ENCODE data around the gene PDXDC1. TPM values are rescaled to one million over a fixed set of nuclear protein-coding genes. Genes with fewer than 3 reads are reported as not detected.
"Not testable (repeated sequence)": the region's sequence is repeated elsewhere in the genome, so short reads cannot be mapped to it uniquely, and the experiment has no call there.

PDXDC1 gene
- total and polyA plus RNA-seq, 11 donors, result 19.9 to 80.0 (median 68.9) TPM

DNA sequence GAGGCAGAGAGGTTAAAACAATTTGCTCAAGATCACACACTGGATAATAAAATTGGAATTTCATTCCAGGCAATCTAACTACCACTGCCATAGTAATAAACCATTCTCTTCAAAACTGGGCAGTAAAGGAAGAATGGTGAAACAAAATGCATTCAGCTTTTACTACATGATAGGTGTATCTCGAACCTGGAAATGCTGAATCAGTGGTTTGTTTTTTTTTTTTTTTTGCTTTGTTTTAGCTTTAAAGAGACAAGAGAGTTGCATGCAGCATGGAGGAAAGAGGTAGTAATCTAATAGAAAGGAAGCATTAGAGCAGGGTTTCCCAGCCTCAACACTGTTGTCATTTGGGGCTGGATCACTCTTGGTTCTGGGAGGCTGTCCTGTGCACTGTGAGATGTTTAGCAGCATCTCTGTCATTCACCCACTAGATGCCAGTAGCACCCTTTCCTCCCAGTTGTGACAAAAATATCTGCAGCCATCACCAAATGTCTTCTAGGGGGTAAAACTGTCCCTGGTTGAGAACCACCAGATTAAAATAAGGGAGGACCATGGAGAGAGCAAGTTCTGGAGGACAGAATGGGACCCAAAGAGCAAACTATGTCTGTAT lies 115.9 kb downstream of the PDXDC1 start:
- H3K27ac ChIP-seq; H3K4me3 ChIP-seq; DNase-seq; ATAC-seq; H3K27me3 ChIP-seq; H3K9me3 ChIP-seq; intact Hi-C loops (cut with DNase I): not testable (repeated sequence)
- Histone ChIP-seq H3K36me3 (peaks cover 0 to 64% (median 50%) of the 10 kb centered on the region in 9 donors), H3K4me1 (peaks cover 0 to 20% (median 14%) of the 10 kb centered on the region in 12 donors)
- WGBS, 4 donors, result 79 to 89% (median 81%) methylated on average over 1 of the region's 1 CpG
- TF ChIP-seq, protein P1, sequence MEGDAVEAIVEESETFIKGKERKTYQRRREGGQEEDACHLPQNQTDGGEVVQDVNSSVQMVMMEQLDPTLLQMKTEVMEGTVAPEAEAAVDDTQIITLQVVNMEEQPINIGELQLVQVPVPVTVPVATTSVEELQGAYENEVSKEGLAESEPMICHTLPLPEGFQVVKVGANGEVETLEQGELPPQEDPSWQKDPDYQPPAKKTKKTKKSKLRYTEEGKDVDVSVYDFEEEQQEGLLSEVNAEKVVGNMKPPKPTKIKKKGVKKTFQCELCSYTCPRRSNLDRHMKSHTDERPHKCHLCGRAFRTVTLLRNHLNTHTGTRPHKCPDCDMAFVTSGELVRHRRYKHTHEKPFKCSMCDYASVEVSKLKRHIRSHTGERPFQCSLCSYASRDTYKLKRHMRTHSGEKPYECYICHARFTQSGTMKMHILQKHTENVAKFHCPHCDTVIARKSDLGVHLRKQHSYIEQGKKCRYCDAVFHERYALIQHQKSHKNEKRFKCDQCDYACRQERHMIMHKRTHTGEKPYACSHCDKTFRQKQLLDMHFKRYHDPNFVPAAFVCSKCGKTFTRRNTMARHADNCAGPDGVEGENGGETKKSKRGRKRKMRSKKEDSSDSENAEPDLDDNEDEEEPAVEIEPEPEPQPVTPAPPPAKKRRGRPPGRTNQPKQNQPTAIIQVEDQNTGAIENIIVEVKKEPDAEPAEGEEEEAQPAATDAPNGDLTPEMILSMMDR (IDR thresholded peaks at IDR 0.05), result peak in 2 of 12 donors; percentile 7 to 19

DNA sequence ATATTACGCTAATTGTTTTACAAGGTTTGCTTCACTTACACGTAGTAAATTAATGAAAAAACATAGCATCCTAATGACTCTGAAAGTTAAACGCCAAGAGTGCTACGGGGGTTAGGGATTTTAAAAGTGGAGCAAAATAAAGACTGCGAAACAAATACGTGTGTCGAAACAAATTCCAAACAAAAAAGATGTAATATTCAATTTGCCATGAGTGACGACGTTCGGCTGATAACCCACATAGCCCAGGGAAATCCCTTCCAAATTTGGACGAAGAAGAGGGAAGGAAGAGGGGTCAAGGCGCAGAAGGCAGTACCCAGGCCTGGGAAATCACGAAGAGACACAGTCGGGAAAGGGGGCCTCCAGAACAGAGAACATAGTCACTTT lies 118.7 kb downstream of the PDXDC1 start:
- DNase-seq; H3K27me3 ChIP-seq; H3K9me3 ChIP-seq; ATAC-seq; intact Hi-C loops (cut with DNase I): not testable (repeated sequence)
- Histone ChIP-seq H3K36me3 (peaks cover 0 to 39% (median 27%) of the 10 kb centered on the region in 9 donors), H3K4me1 (peaks cover 0 to 20% (median 14%) of the 10 kb centered on the region in 12 donors), H3K4me3 (peak overlapping the region; percentile 43 to 97 (median 68)), H3K27ac (peak overlapping the region; percentile 75 to 89 (median 85))
- 4 to 7% (median 5%) methylated on average over 13 to 14 of the region's 14 CpGs for WGBS, 4 donors

DNA sequence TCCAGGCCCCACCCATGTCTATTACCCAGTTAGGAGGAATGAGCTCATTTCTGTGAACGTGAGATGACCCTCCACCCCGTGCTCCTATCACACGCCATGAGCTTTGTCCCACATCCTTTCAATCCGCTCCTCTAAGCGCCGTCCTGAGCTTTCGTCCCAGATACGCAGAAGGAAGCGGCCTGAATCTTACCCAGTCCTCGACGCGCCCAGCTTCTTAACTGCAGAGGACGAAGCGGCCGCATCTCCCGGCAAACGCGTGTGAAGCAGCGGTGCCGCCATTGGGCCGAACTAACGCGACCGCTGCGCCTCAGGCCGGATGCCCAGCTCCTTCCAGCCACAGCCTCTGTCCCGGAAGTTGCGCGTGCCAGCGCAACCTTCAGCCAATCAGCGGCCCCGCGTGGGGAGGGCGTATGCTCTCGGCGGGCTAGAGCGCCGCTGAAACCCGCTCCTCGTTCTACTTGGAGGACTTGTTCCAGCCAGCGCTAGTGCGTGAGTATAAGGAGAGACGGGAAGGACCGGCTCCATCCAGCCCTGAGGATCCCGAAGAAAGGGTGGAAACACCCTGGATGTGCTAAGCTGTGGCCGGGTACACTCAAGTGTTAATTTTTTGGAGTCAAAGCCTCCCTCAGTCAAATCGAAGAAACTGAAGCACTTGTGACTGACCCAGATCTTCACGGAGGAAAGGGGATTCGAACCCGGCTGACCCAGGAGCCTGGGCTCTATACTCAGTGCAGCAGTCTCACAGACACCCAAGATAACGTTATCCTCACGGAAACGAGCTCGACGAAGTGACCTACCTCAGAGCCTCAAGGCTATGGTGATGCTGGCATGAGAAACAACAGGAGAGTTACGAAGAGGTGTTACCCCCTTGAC lies 119.4 kb downstream of the PDXDC1 start, which contains the start of gene RRN3:
RRN3 (minus strand) TSS at position 318 of the 873 bp plus-strand sequence; CDS start at position 279, 39 bp downstream.
- H3K4me1 ChIP-seq, result peaks cover 0 to 20% (median 14%) of the 10 kb centered on the region in 12 donors
- peak within 1 kb of the TSS; percentile 75 to 89 (median 85) for H3K27ac ChIP-seq
- TF ChIP-seq, protein P1 (IDR thresholded peaks at IDR 0.05), result peak in 2 of 12 donors; percentile 4 to 13
- peak in 1 of 2 donors; percentile 69 for TF ChIP-seq POLR2A (IDR thresholded peaks at IDR 0.05)
- 2 to 4% (median 3%) methylated on average over 31 to 56 of the region's 56 CpGs for WGBS, 4 donors
- H3K36me3 ChIP-seq, result peaks cover 0 to 33% (median 22%) of the 10 kb centered on the region in 9 donors
- H3K27me3 ChIP-seq; H3K9me3 ChIP-seq; intact Hi-C loops (cut with DNase I): not testable (repeated sequence)
- DNase-seq (peak; percentile 92 to 97 (median 95)), ATAC-seq (peak; percentile 100)
- peak within 1 kb of the TSS; percentile 43 to 97 (median 68) for H3K4me3 ChIP-seq

DNA sequence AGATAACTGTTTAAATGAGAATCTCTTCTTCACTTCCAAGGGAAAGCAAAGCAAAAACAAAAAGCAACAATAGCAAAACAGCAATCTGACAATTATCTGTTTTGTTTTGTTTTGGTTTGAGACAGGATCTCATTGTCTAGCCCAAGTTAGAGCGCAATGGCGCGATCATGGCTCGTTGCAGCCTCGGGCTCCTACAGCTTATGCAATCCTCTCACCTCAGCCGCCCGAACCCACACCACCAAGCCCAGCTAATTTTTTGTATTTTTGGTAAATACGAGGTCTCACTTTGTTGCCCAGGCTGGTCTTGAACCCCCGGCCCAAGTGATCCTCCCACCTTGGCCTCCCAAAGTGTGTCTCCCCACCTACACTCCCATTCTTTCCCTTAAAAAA lies 121.8 kb downstream of the PDXDC1 start:
- WGBS, 4 donors, result 85 to 94% (median 92%) methylated on average over 8 to 9 of the region's 9 CpGs
- H3K9me3 ChIP-seq; intact Hi-C loops (cut with DNase I); DNase-seq; ATAC-seq; H3K4me3 ChIP-seq; H3K27ac ChIP-seq; H3K27me3 ChIP-seq: not testable (repeated sequence)
- peaks cover 0 to 19% (median 14%) of the 10 kb centered on the region in 12 donors for H3K4me1 ChIP-seq
- H3K36me3 ChIP-seq, result peaks cover 0 to 11% (median 5%) of the 10 kb centered on the region in 9 donors

DNA sequence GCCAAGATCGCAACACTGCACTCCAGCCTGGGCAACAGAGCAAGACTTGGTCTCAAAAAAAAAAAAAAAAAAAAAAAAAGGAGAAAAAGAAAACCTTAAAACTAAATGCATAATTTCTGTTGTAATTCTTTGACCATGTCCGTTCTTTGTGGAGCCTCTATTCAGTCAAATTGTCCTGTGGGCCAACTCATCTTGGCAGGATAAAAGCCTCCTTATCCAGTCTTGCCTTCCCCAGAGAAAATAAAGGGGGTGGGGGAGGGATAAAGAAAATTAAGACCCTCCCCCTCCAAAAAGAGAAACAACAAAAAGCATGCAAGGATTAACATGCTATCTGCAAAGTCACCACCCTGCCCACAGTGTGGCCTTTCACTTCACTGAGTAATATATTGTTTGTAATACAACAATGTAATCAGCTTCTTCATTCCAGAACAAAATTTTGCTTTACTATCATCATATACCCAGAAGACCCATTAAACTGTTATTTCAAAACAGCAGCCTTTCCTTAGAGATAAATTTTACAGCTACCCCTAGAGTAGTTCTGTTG lies 124.6 kb downstream of the PDXDC1 start:
- H3K27ac ChIP-seq; H3K4me3 ChIP-seq; DNase-seq; H3K27me3 ChIP-seq; H3K4me1 ChIP-seq; intact Hi-C loops (cut with DNase I); H3K9me3 ChIP-seq; H3K36me3 ChIP-seq: not testable (repeated sequence)
- ATAC-seq, result peak in 1 of 4 donors; percentile 49
- 60 to 81% (median 75%) methylated on average over 2 of the region's 2 CpGs for WGBS, 4 donors

DNA sequence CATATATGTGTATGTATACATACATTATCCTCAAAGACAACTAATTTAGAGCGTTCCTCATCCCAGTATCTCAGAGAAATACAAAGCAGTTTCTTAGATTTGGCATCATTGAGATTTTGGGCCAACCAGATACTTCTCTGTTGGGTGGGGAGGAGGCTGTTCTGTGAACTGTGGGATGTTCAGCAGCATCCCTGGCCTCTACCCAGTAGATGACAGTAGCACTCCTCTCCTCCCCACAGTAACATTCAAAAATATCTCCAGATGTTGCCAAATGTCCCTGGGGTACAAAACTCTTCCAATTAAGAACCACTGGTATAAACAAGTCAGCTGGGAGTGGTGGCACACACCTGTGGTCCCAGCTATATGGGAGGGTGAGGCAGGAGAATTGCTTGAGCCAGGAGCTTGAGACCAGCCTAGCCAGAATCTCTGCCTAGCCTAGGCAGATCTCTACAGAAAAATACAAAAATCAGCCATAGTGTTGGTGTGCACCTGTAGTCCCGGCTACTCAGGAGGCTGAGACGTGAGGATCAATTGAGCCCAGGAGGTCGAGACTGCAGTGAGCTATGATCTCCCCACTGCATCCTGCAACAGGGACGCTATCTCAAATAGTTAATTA lies 125.7 kb downstream of the PDXDC1 start:
- ATAC-seq; DNase-seq; H3K27me3 ChIP-seq; H3K4me3 ChIP-seq; intact Hi-C loops (cut with DNase I); H3K9me3 ChIP-seq; H3K36me3 ChIP-seq; H3K27ac ChIP-seq; H3K4me1 ChIP-seq: not testable (repeated sequence)
- WGBS, 4 donors, result 81 to 84% (median 83%) methylated on average over 5 of the region's 5 CpGs

DNA sequence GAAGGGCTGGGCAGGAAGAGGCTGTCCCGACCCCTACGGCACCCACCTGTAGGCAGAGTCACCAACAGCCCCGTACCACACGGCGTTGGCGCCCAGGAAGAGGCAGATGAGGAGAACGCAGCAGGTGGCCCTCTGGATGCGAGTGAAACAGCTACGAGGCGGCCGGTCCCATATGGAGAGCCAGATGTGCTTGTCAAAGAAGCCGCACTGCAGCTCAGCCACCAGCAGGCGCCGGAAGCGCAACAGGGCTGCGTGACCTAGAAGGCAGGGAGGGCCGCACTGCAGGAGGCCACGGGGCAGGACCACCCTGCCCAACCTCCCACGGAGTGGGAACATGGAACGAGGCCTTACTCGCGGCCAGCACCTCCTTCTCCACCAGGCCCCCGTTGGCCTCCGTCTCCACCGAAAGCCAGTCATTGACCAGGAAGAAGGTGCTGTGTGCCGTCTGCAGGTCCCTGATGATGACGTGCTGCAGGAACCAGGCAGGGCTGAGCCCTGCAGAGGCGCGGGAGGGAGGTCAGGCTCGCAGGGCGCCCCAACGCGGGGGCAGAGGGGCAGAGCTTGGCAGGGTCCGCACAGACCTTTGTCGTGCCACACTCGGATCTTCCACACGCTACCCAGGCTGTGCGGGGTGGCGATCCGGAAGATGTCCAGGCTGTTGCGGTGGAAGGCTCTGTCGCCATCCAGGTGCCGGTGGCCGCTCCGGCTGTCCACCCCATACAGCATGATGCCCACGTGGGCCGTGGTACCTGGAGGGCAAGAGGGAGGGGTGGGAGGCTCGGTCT lies 153.0 kb downstream of the PDXDC1 start:
- DNase-seq, result peak in 1 of 5 donors; percentile 22
- H3K4me1 ChIP-seq; ATAC-seq; H3K27me3 ChIP-seq; H3K27ac ChIP-seq; H3K9me3 ChIP-seq; H3K4me3 ChIP-seq; intact Hi-C loops (cut with DNase I): not testable (repeated sequence)
- H3K36me3 ChIP-seq, result peaks cover 0 to 30% (median 9%) of the 10 kb centered on the region in 9 donors
- 90 to 97% (median 94%) methylated on average over 8 to 32 of the region's 48 CpGs for WGBS, 4 donors

Data from heart left ventricle (tissue), 16 donors.